ENCODE results near the gene OR56A1.

OR56A1 gene

GRCh38 chr11:6022956-6023355 lies 7.6 kb downstream of the OR56A1 start:
- peak; percentile 29 for TF ChIP-seq CTCF (IDR thresholded peaks at IDR 0.05; ENCODE audit: control extremely low read depth, extremely low read depth, low read depth, missing control alignments)
- ChIA-PET POLR2A (no interaction called here), CTCF (interaction anchor here (0.9 to 2.2 kb wide), 5 partner anchors 18 to 340 kb away, joined by 3 to 11 read pairs (median 5); no protein-coding TSS in a partner anchor)
- no peak for DNase-seq (ENCODE audit: extremely low spot score)

- DNase-seq (ENCODE audit: extremely low spot score), result no peak
- CTCF ChIA-PET, result interaction anchor here (1.4 to 2.1 kb wide), 3 partner anchors 9 to 341 kb away, joined by 3 to 8 read pairs (median 3); partner anchors contain the start of gene OR56A1
- TF ChIP-seq CTCF (IDR thresholded peaks at IDR 0.05; ENCODE audit: control extremely low read depth, extremely low read depth, low read depth, missing control alignments), result no peak
- POLR2A ChIA-PET, result no interaction called here
Observed at GRCh38 chr11:6013042-6013441, 17.5 kb downstream of the OR56A1 start.

- no peak for DNase-seq (ENCODE audit: extremely low spot score)
- ChIA-PET POLR2A (no interaction called here), CTCF (interaction anchor here (0.7 to 2.1 kb wide), 4 partner anchors 8 to 72 kb away, joined by 3 to 8 read pairs (median 4); partner anchors contain the start of gene OR56A1)
- TF ChIP-seq CTCF (IDR thresholded peaks at IDR 0.05; ENCODE audit: control extremely low read depth, extremely low read depth, low read depth, missing control alignments), result no peak
Observed at GRCh38 chr11:6012035-6012668, 18.4 kb downstream of the OR56A1 start.

GRCh38 chr11:6006846-6007245 lies 23.7 kb downstream of the OR56A1 start, which contains the start of gene OR56A4:
Gene OR56A4, minus strand, starts transcription at chr11:6006946. Its CDS starts 3,954 bp downstream, at chr11:6002992.
- no peak for DNase-seq (ENCODE audit: extremely low spot score)
- CTCF ChIA-PET, result no interaction called here
- POLR2A ChIA-PET, result no interaction called here
- no peak for TF ChIP-seq CTCF (IDR thresholded peaks at IDR 0.05; ENCODE audit: control extremely low read depth, extremely low read depth, low read depth, missing control alignments)

- ChIA-PET CTCF (no interaction called here), POLR2A (no interaction called here)
- TF ChIP-seq CTCF (IDR thresholded peaks at IDR 0.05; ENCODE audit: control extremely low read depth, extremely low read depth, low read depth, missing control alignments), result no peak
- no peak for DNase-seq (ENCODE audit: extremely low spot score)
Observed at GRCh38 chr11:6006395-6006794, 24.2 kb downstream of the OR56A1 start.

- no peak for TF ChIP-seq CTCF (IDR thresholded peaks at IDR 0.05; ENCODE audit: control extremely low read depth, extremely low read depth, low read depth, missing control alignments)
- CTCF ChIA-PET, result interaction anchor here (1.0 kb wide), 1 partner anchor 41 kb away, joined by 3 read pairs; no protein-coding TSS in a partner anchor
- POLR2A ChIA-PET, result no interaction called here
- no peak for DNase-seq (ENCODE audit: extremely low spot score)
Observed at GRCh38 chr11:6002202-6002699, 28.3 kb downstream of the OR56A1 start.

All from GM10248 (cell line).